HG03159 (cell line): Measurements from ENCODE around the gene TENT4A.

Experiments
- ATAC-seq: cut with Tn5 transposase; IDR thresholded peaks from one replicate; pipeline ENCODE4 v1.9.1; 2021; ENCODE audit warnings: mild to moderate bottlenecking, moderate library complexity; ENCODE audit not compliant: unreplicated experiment

Gene TENT4A

DNA sequence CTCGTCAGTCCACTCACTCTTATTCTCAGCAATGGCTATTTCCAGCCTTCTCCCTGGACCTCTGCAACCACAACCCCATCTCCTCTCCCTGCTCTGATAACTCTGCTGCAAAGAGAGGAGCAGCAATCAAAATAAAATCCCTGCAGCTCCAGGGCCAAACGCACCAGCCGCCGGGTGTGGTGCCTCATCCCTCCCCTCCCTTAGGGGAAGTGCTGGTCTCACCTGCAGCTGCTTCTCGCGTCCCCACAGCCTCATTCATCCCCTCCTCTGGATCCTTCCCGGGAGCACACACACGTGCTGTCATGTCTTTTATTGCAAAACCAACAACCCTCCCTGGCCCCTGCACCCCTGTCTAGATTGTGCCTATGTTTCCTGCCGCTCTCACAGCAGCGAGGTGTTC lies 77.8 kb downstream of the TENT4A start:
- ATAC-seq, result no peak

DNA sequence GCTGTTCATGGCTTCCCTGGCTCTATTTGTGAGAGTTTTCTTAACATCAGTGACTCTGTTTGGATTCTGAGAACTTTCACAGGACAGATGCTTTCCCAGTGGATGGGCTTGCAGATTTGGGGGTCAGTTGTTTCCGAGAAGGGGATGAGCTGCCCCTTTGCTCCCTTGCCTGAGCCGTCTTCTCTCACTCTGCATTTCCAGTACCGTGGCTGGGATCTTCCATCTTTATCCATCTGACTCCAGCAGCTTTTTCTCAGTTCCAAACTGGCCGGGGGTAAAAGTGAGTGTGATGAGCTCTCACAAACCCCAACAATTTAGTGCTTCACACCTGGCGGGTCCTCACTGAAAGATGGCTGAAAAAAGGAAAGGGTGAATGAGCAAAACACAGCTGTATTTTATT lies 79.1 kb downstream of the TENT4A start:
- ATAC-seq, result no peak

DNA sequence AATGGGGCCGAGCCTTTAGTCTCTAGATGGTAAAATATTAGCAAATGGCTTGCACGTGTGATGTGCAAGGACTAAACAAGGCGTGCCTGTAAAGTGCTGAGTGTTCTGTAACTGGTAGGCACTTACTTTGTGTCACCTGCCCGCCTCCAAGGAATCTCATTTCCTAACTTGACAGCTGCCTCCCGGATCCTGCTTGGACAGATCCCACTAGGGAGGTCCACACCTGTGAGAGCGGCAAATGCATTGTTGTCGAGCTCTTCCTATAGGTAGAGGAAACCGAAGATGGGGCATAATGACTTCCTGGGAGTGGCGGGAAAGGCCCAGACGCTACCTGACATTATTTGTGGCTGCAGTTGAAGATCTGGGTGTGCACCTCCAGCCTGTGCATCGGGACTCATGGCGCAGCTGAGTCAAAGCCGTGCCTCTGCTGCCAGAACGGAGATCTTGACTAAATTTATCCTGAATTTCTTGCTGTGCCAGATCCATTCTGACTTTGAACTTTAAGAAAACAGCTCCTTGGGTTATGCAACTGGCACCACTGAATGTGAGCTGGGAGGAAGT lies 79.8 kb downstream of the TENT4A start:
- no peak for ATAC-seq

- no peak for ATAC-seq
These were observed 88.0 kb downstream of the TENT4A start for GRCh38 chr5:6801236-6801635.

DNA sequence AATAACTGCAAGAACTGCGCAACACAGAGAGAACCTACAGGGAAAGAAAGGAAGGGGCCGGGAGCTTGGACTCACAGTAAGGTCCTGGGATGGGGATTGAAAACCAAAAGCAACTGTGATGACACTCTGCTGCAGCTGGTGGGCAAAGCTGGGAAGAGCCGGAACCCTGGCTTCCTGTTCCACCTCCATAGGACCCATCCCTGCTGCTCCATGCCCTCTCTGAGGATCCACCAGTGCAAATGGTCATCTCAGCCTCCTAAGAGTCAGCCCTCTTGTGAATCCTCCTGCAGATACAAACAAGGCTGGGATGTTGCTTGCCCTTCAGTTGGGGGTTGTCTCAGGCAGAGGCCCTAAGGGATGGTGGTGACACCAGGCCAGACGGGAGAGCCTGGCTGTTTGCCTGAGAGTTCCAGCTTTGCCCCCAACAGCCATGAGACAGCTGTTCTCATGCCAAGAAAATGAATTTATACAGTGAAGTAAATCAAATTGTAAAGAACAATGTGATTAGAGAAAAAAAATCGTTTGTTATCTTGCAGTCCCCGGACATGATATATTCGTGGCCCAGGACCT lies 90.8 kb downstream of the TENT4A start:
- no peak for ATAC-seq

DNA sequence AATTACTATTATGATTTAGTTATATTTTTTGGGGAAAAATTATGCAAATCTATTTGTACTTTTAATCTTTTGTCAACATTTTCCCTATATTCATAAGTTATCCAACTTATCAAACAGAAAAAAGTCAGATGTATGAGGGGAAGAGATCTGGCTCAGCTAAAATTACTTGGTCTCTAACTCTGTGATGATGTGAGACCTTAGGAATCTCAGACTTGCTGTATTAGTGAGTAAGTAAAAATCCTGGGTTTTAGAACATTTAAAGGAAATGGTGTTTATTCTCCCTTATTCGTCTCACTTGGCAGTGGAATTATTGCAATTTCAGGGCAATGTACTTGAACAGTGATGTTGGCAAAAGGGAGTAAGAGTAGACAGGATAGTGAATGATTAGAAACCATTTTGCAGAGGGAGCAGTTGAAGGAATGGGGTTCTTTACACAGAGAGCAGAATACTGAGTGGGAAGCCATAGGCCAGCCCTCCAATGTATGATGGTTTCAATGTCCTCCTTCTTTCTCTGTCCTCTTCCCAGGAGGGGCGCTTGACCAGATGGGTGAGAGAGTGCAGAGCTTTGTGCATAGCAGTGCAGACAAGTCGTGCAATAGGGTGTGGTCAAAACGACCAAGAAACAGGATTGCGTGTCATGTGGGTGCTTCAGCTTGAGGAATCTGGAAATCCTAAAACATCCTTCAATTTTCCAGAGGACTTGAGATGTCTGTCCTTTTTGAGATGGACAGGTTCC lies 91.7 kb downstream of the TENT4A start:
- ATAC-seq, result no peak

DNA sequence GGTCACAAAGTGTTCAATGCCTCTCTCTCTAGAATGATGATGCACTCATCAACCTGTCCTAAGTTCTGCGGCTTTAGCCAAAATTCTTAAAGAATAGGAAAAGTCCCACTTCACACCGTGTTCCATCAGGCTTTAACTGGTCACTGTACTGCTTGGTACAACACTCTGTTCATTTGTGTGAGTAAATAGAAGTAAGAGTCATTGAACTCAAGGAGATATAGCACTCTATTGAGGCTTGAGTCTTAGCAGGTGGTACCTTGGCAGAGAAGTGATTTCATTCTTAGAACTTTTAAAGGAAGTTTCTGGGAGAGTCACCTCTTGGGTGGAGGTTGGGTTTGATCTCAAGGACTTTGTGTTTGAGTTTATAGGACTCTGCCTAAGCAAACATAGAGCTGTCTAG lies 92.6 kb downstream of the TENT4A start:
- ATAC-seq, result no peak
